Psoas muscle (tissue), 8 donors: ENCODE results near the gene DIP2B. TPM values are rescaled to one million over a fixed set of nuclear protein-coding genes. Genes with fewer than 3 reads are reported as not detected.
"Not testable (repeated sequence)": the region's sequence is repeated elsewhere in the genome, so short reads cannot be mapped to it uniquely, and the experiment has no call there.

Source experiments
- ATAC-seq, 4 donors: fragments of 200-7000 bp; cut with Tn5 transposase; one replicate each; pipeline ENCODE4 v1.9.1; 2020; ENCODE audit warnings: moderate library complexity in 3 of 4, mild to moderate bottlenecking in 2 of 4
- DNase-seq, 2 donors: peaks; one replicate each; pipeline ENCODE4 v3.0.0-alpha.2; 2020
- H3K27ac ChIP-seq: fragments of 200-600 bp; one replicate; pipeline ENCODE4 v1.8.0; 2022
- H3K27me3 ChIP-seq, 3 donors: fragments of 200-600 bp in 1 of 3; one replicate each; pipeline versions ENCODE4 v1.6.1 to v1.8.0; 2013 to 2022; ENCODE audit warnings: low read length in 2 of 3, mild to moderate bottlenecking in 2 of 3, moderate library complexity in 1 of 3; ENCODE audit not compliant: insufficient read depth in 3 of 3
- H3K36me3 ChIP-seq, 2 donors: fragments of 200-600 bp in 1 of 2; one replicate each; pipeline versions ENCODE4 v1.6.1 to v1.8.0; 2013 to 2022; ENCODE audit warnings: low read depth in 1 of 2, mild to moderate bottlenecking in 1 of 2, moderate library complexity in 1 of 2; ENCODE audit not compliant: insufficient read depth in 1 of 2
- H3K4me1 ChIP-seq: fragments of 200-600 bp; one replicate; pipeline ENCODE4 v1.8.0; 2022
- H3K4me3 ChIP-seq: fragments of 200-600 bp; one replicate; pipeline ENCODE4 v1.8.0; 2022; ENCODE audit warnings: mild to moderate bottlenecking
- H3K9me3 ChIP-seq: fragments of 200-600 bp; one replicate; pipeline ENCODE4 v1.8.0; 2022
- WGBS, 3 donors: extraction: QIAGEN DNeasy Blood & Tissue Kit; methylation state at CpG; one replicate each; pipeline versions ENCODE4 v1.1.6 to v1.1.7; 2013; 5-methylcytosine and 5-hydroxymethylcytosine counted together
- intact Hi-C, 2 donors: fragments of 100-400 bp; cut with DNase I; formaldehyde crosslinking; loops; one replicate each; pipeline versions ENCODE4 v1.11.0 to v1.14.2; 2022
- polyA plus RNA-seq, 3 donors: library from polyadenylated mRNA; stranded (reverse); fragments of 200-250 nt; gene quantifications; one replicate each; pipeline ENCODE4 v1.2.3, GENCODE V29; 2013
- total RNA-seq, 4 donors: library from RNA; stranded (reverse); fragmentation: NEBNext Ultra II Directional in 2 of 4; extraction: Animal tissue kit (Norgen Biotek cat#: 25700) in 2 of 4; gene quantifications; one replicate each; pipeline versions ENCODE4 v1.2.1 to v1.2.4, GENCODE V29; 2021 to 2023
- TF ChIP-seq, protein P1 (sequence below): fragments of 200-600 bp; IDR thresholded peaks from one replicate; pipeline ENCODE4 v1.8.0; 2022; ENCODE audit warnings: antibody characterized with exemption
- donor health status: healthy with polysubstance abuse.
- donor health status: DM: no; HTN: no; CAD: no; lungs with moderate emphysema.
- donor health status: Bipolar disorder and iron deficiency.
- donor health status: healthy.
- donor health status: DM: yes; HTN: yes; CAD: no.
- donor health status: DM: no; HTN: no; CAD: no.
- donor health status: DM: no; HTN: no; CAD: no.
- donor health status: DM: yes; HTN: yes; CAD: no.

The DIP2B gene
- total and polyA plus RNA-seq, 7 donors, result 2.2 to 10.7 (median 8.6) TPM

- H3K4me1 ChIP-seq, result peaks cover 27% of the 10 kb centered on the region
- H3K27me3 ChIP-seq, result no peaks in the 10 kb centered on the region
- WGBS, 3 donors, result 94 to 95% (median 94%) methylated on average over 11 of the region's 11 CpGs
- DNase-seq (no peak), ATAC-seq (no peak)
- no peaks in the 10 kb centered on the region for H3K9me3 ChIP-seq
- TF ChIP-seq, protein P1, sequence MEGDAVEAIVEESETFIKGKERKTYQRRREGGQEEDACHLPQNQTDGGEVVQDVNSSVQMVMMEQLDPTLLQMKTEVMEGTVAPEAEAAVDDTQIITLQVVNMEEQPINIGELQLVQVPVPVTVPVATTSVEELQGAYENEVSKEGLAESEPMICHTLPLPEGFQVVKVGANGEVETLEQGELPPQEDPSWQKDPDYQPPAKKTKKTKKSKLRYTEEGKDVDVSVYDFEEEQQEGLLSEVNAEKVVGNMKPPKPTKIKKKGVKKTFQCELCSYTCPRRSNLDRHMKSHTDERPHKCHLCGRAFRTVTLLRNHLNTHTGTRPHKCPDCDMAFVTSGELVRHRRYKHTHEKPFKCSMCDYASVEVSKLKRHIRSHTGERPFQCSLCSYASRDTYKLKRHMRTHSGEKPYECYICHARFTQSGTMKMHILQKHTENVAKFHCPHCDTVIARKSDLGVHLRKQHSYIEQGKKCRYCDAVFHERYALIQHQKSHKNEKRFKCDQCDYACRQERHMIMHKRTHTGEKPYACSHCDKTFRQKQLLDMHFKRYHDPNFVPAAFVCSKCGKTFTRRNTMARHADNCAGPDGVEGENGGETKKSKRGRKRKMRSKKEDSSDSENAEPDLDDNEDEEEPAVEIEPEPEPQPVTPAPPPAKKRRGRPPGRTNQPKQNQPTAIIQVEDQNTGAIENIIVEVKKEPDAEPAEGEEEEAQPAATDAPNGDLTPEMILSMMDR, result no peak
- no peaks in the 10 kb centered on the region for H3K36me3 ChIP-seq
- peak overlapping the region; percentile 67 for H3K27ac ChIP-seq
- intact Hi-C loops, result no loop called here
- H3K4me3 ChIP-seq, result no peak overlapping the region
Observed at GRCh38 chr12:50518090-50518489, 13.3 kb downstream of the DIP2B start.

GRCh38 chr12:50519353-50519752 is 14.6 kb downstream of the DIP2B start:
- peaks cover 27% of the 10 kb centered on the region for H3K4me1 ChIP-seq
- TF ChIP-seq, protein P1, result no peak
- no peak for ATAC-seq
- no peaks in the 10 kb centered on the region for H3K9me3 ChIP-seq
- H3K27me3 ChIP-seq, result no peaks in the 10 kb centered on the region
- WGBS, 3 donors, result 94 to 97% (median 95%) methylated on average over 1 of the region's 1 CpG
- no peak overlapping the region for H3K4me3 ChIP-seq
- intact Hi-C loops, result no loop called here
- no peaks in the 10 kb centered on the region for H3K36me3 ChIP-seq
- no peak overlapping the region for H3K27ac ChIP-seq
- DNase-seq, result no peak

GRCh38 chr12:50520416-50521207 is 15.8 kb downstream of the DIP2B start:
- ATAC-seq, result peak; percentile 36 to 80 (median 60)
- WGBS, 3 donors, result 35 to 44% (median 37%) methylated on average over 8 of the region's 8 CpGs
- peak overlapping the region; percentile 12 for H3K4me3 ChIP-seq
- H3K27ac ChIP-seq, result peak overlapping the region; percentile 71
- intact Hi-C loops, result no loop called here
- no peaks in the 10 kb centered on the region for H3K36me3 ChIP-seq
- DNase-seq, result no peak
- no peaks in the 10 kb centered on the region for H3K9me3 ChIP-seq
- H3K4me1 ChIP-seq, result peaks cover 27% of the 10 kb centered on the region
- TF ChIP-seq, protein P1, result no peak
- no peaks in the 10 kb centered on the region for H3K27me3 ChIP-seq

- WGBS, 3 donors, result 97 to 99% (median 99%) methylated on average over 4 of the region's 4 CpGs
- H3K27ac ChIP-seq, H3K36me3 ChIP-seq, DNase-seq, intact Hi-C loops, H3K4me3 ChIP-seq, ATAC-seq, H3K9me3 ChIP-seq, H3K27me3 ChIP-seq: not testable (repeated sequence)
- H3K4me1 ChIP-seq, result peaks cover 32% of the 10 kb centered on the region
Observed at GRCh38 chr12:50521781-50522180, 17.0 kb downstream of the DIP2B start.

DNA sequence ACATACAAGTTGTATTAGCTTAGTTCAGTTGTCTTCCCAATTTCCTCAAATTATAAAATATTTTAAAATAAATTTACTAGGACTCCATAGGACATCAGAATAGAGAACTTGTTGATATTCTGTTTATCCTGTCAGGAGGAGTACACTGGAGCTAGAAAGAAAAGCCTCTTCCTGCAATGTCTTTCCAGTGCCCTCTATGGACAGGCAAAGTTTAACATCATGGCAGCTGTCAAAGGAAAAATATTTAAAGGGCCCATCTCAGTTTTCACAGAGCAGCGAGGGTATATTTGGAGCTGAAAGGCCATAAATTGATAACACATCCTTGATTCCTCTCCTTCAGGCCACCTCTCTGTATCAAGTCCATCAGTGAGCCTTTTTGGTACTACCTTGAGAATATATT is 19.0 kb downstream of the DIP2B start:
- H3K4me1 ChIP-seq, result peaks cover 21% of the 10 kb centered on the region
- H3K27ac ChIP-seq, result peak overlapping the region; percentile 21
- ATAC-seq (no peak), DNase-seq (no peak)
- no peaks in the 10 kb centered on the region for H3K27me3 ChIP-seq
- 45 to 61% (median 59%) methylated on average over 1 of the region's 1 CpG for WGBS, 3 donors
- intact Hi-C loops, result no loop called here
- TF ChIP-seq, protein P1, result no peak
- no peaks in the 10 kb centered on the region for H3K9me3 ChIP-seq
- H3K4me3 ChIP-seq, result no peak overlapping the region
- H3K36me3 ChIP-seq, result no peaks in the 10 kb centered on the region
